SK-N-SH (cell line): ENCODE data around the gene PDE6A. TPM values are rescaled to one million over a fixed set of nuclear protein-coding genes. Genes with fewer than 3 reads are reported as not detected.

Source experiments
- CTCF ChIA-PET: fragments of 300-600, 350-600 bp; formaldehyde crosslinking; extraction: SDS; loops from one replicate; lab custom pipeline; 2021; lab: Yijun Ruan, JAX
- POLR2A ChIA-PET: fragments of 350-600 bp; sonication (Branson Sonifier 250); formaldehyde crosslinking; extraction: SDS; loops from one replicate; lab custom pipeline; 2020; ENCODE audit warnings: antibody characterized with exemption, inconsistent platforms; lab: Yijun Ruan, JAX
- DNase-seq: peaks from one replicate; pipeline ENCODE4 v3.0.0; 2012
- H2AFZ ChIP-seq: fragments of 200-600 bp; sonication (generic); 2 replicates; pipeline ENCODE4 v1.8.1; 2016; ENCODE audit warnings: antibody characterized with exemption, mild to moderate bottlenecking, low read depth
- H3F3A ChIP-seq: fragments of 200-600 bp; sonication (generic); replicated peaks from 2 replicates; pipeline ENCODE3; 2016; ENCODE audit warnings: antibody characterized with exemption, mild to moderate bottlenecking; ENCODE audit not compliant: insufficient read depth
- H3K27ac ChIP-seq, 2 experiments: fragments of 200-500 bp in 1 of 2; fragments of 200-600 bp in 1 of 2; sonication (Bioruptor generic) in 1 of 2; sonication (generic), shearing (Covaris generic) in 1 of 2; 2 replicates each; pipeline versions ENCODE4 v1.5.1 to v1.6.1; 2014 to 2016; ENCODE audit warnings: low read depth in 2 of 2, inconsistent platforms in 1 of 2, low read length in 1 of 2, mild to moderate bottlenecking in 1 of 2, mixed read lengths in 1 of 2
- H3K27me3 ChIP-seq: fragments of 200-600 bp; sonication (generic), shearing (Covaris generic); 2 replicates; pipeline ENCODE4 v1.6.1; 2016; ENCODE audit warnings: mixed run types; ENCODE audit not compliant: insufficient read depth
- H3K36me3 ChIP-seq, 2 experiments: fragments of 200-500 bp in 1 of 2; fragments of 200-600 bp in 1 of 2; sonication (Bioruptor generic) in 1 of 2; sonication (generic) in 1 of 2; replicated peaks in 1 of 2; 2 replicates each; pipeline versions ENCODE3 to v1.5.1; 2014 to 2016; ENCODE audit warnings: low read length in 1 of 2, mild to moderate bottlenecking in 1 of 2; ENCODE audit not compliant: insufficient read depth in 2 of 2, control insufficient read depth in 1 of 2
- H3K4me1 ChIP-seq, 2 experiments: fragments of 200-500 bp in 1 of 2; fragments of 200-600 bp in 1 of 2; sonication (Bioruptor generic) in 1 of 2; sonication (generic), shearing (Covaris generic) in 1 of 2; 2 replicates each; pipeline versions ENCODE4 v1.5.1 to v1.6.1; 2014 to 2016; ENCODE audit warnings: low read depth in 1 of 2, low read length in 1 of 2, mixed run types in 1 of 2; ENCODE audit not compliant: insufficient read depth in 2 of 2, control insufficient read depth in 1 of 2
- H3K4me2 ChIP-seq: fragments of 200-600 bp; sonication (generic), shearing (Covaris generic); 2 replicates; pipeline ENCODE4 v1.6.1; 2017; ENCODE audit warnings: mixed run types
- H3K4me3 ChIP-seq, 2 experiments: fragments of 200-500 bp in 1 of 2; fragments of 200-600 bp in 1 of 2; sonication (Bioruptor generic) in 1 of 2; sonication (generic), shearing (Covaris generic) in 1 of 2; 2 replicates each; pipeline versions ENCODE4 v1.5.1 to v1.8.1; 2014 to 2016; ENCODE audit warnings: low read depth in 2 of 2, inconsistent platforms in 1 of 2, low read length in 1 of 2, mild to moderate bottlenecking in 1 of 2, mixed read lengths in 1 of 2, moderate library complexity in 1 of 2
- H3K79me2 ChIP-seq: fragments of 200-600 bp; sonication (generic); 2 replicates; pipeline ENCODE4 v1.8.1; 2017; ENCODE audit warnings: mild to moderate bottlenecking; ENCODE audit not compliant: insufficient read depth
- H3K9ac ChIP-seq: fragments of 200-600 bp; sonication (generic); 2 replicates; pipeline ENCODE4 v1.6.1; 2017; ENCODE audit warnings: mixed run types
- H3K9me2 ChIP-seq: fragments of 200-600 bp; sonication (generic); 2 replicates; pipeline ENCODE4 v1.6.1; 2017; ENCODE audit warnings: mixed run types
- H3K9me3 ChIP-seq: fragments of 200-600 bp; sonication (generic); 2 replicates; pipeline ENCODE4 v1.6.1; 2017; ENCODE audit warnings: mixed run types, mild to moderate bottlenecking, moderate library complexity
- H4K20me1 ChIP-seq: fragments of 200-600 bp; sonication (generic); 2 replicates; pipeline ENCODE4 v1.6.1; 2017; ENCODE audit warnings: mild to moderate bottlenecking, mixed run types; ENCODE audit not compliant: insufficient read depth
- ELF1 ChIP-seq: IDR thresholded peaks from 2 replicates; pipeline ENCODE4 v1.4.0; 2012
- EZH2phosphoT487 ChIP-seq: fragments of 200-600 bp; sonication (generic); IDR thresholded peaks from 2 replicates; pipeline ENCODE4 v1.6.1; 2017; ENCODE audit warnings: low read depth, mixed run types, mild to moderate bottlenecking, antibody characterized with exemption, moderate library complexity, borderline replicate concordance
- FOSL2 ChIP-seq: IDR thresholded peaks from 2 replicates; pipeline ENCODE4 v1.4.0; 2012; ENCODE audit warnings: low read depth, mild to moderate bottlenecking, moderate library complexity, borderline replicate concordance
- GABPA ChIP-seq: IDR thresholded peaks from 2 replicates; pipeline ENCODE4 v1.4.0; 2012; ENCODE audit warnings: low read depth, mild to moderate bottlenecking
- IRF3 ChIP-seq: fragments of 150-350 bp; IDR thresholded peaks from 2 replicates; pipeline ENCODE4 v1.6.1; 2016; ENCODE audit warnings: mild to moderate bottlenecking, low read depth, low read length
- POLR2AphosphoS5 ChIP-seq: IDR thresholded peaks from 2 replicates; pipeline ENCODE4 v1.6.1; 2012; ENCODE audit warnings: low read depth, low read length
- RAD21 ChIP-seq: IDR thresholded peaks from 2 replicates; pipeline ENCODE4 v1.6.1; 2012; ENCODE audit warnings: mild to moderate bottlenecking, low read length
- RFX5 ChIP-seq: IDR thresholded peaks from 2 replicates; pipeline ENCODE4 v1.6.1; 2012; ENCODE audit warnings: mild to moderate bottlenecking, improper control_type of control experiment, low read length
- SMC3 ChIP-seq: IDR thresholded peaks from 2 replicates; pipeline ENCODE4 v1.6.1; 2012; ENCODE audit warnings: low read depth, low read length, improper control_type of control experiment
- TCF12 ChIP-seq: IDR thresholded peaks from 2 replicates; pipeline ENCODE4 v1.4.0; 2012
- ZBTB33 ChIP-seq: IDR thresholded peaks from 2 replicates; pipeline ENCODE4 v1.4.0; 2012; ENCODE audit warnings: low read depth, borderline replicate concordance
- WGBS: methylation state at CpG from one replicate; pipeline ENCODE4 v1.1.6; 2017; ENCODE audit warnings: low lambda C conversion rate; 5-methylcytosine and 5-hydroxymethylcytosine counted together
- polyA plus RNA-seq, 3 experiments: library from polyadenylated mRNA; depleted of rRNA; stranded (reverse); fragments of >200 nt; gene quantifications; 2 replicates each; pipeline ENCODE4 v1.2.3, GENCODE V29; 2012
- TF ChIP-seq, protein P1 (sequence below): fragments of 200-600 bp; sonication (generic); IDR thresholded peaks from 2 replicates; pipeline ENCODE4 v1.6.1; 2017; ENCODE audit warnings: antibody characterized with exemption, mild to moderate bottlenecking, moderate library complexity

PDE6A gene
- polyA plus RNA-seq, 1 of the 3 experiments (the other 2 are of a cell fraction): 0.05 TPM

DNA sequence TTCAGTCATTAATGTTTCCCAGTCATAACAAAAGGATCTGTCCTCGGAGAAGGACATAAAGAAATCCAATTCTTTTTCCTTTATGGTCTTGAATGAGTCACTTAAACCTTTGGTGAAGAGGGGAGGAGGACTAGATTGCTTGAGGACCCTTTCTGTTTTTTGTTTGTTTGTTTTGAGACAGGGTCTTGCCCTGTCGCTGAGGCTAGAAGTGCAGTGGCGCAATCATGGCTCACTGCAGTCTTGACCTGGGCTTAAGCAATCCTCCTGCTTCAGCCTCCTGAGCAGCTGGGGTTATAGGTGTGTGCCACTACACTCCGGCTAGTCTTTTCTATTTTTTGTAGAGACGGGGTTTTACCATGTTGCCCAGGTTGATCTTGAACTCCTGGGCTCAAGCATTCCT, 43.5 kb upstream of the PDE6A start:
- Histone ChIP-seq H3K9ac (no peak overlapping the region), H3K36me3 (no peaks in the 10 kb centered on the region), H2AFZ (no peak overlapping the region), H3K4me2 (no peak overlapping the region), H3K27ac (no peak overlapping the region), H3F3A (peaks cover 6% of the 10 kb centered on the region), H3K4me3 (no peak overlapping the region), H4K20me1 (no peaks in the 10 kb centered on the region), H3K79me2 (no peaks in the 10 kb centered on the region), H3K9me3 (no peaks in the 10 kb centered on the region), H3K9me2 (no peaks in the 10 kb centered on the region), H3K4me1 (peaks cover 0 to 3% of the 10 kb centered on the region in 2 experiments; a peak in 1 of 4 replicates), H3K27me3 (no peaks in the 10 kb centered on the region)
- WGBS: 89% methylated on average over 5 of the region's 5 CpGs
- CTCF ChIA-PET: interaction anchor here (1.2 to 2.7 kb wide), 3 partner anchors 135 to 154 kb away, joined by 5 to 10 read pairs (median 6); no protein-coding TSS in a partner anchor
- TF ChIP-seq POLR2AphosphoS5: no peak
- TF ChIP-seq ZBTB33: no peak
- no peak for TF ChIP-seq RFX5
- no peak for DNase-seq
- POLR2A ChIA-PET: no interaction called here

GRCh38 chr5:149982505-149982904, 37.9 kb upstream of the PDE6A start:
- H3K9me3 ChIP-seq: no peaks in the 10 kb centered on the region
- no peaks in the 10 kb centered on the region for H4K20me1 ChIP-seq
- no peaks in the 10 kb centered on the region for H3K9me2 ChIP-seq
- no peaks in the 10 kb centered on the region for H3K4me1 ChIP-seq
- peaks cover 6 to 25% of the 10 kb centered on the region in 2 experiments for H3K36me3 ChIP-seq
- H3K27ac ChIP-seq: no peak overlapping the region
- H3K27me3 ChIP-seq: no peaks in the 10 kb centered on the region
- DNase-seq: no peak
- H3F3A ChIP-seq: no peaks in the 10 kb centered on the region
- H2AFZ ChIP-seq: no peak overlapping the region
- H3K4me3 ChIP-seq: no peak overlapping the region
- TF ChIP-seq GABPA (no peak), EZH2phosphoT487 (no peak), RAD21 (no peak), IRF3 (no peak), RFX5 (no peak)
- no peaks in the 10 kb centered on the region for H3K79me2 ChIP-seq
- no peak overlapping the region for H3K4me2 ChIP-seq
- POLR2A ChIA-PET: no interaction called here
- CTCF ChIA-PET: interaction anchor here (0.9 to 6.8 kb wide), 9 partner anchors 8 to 154 kb away, joined by 3 to 38 read pairs (median 5); partner anchors contain the start of gene SLC26A2
- no peak overlapping the region for H3K9ac ChIP-seq

DNA sequence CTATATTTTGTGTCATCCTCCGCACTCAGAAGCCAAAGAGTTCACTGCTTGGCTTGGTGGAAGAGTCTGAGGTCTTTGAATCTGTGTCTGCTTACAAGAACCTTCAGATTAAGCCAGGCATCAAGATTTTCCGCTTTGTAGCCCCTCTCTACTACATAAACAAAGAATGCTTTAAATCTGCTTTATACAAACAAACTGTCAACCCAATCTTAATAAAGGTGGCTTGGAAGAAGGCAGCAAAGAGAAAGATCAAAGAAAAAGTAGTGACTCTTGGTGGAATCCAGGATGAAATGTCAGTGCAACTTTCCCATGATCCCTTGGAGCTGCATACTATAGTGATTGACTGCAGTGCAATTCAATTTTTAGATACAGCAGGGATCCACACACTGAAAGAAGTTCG, 36.6 kb upstream of the PDE6A start:
- WGBS: 95% methylated on average over 3 of the region's 3 CpGs
- no peak for TF ChIP-seq RAD21
- TF ChIP-seq IRF3: no peak
- TF ChIP-seq RFX5: no peak
- TF ChIP-seq ELF1: no peak
- TF ChIP-seq SMC3: no peak
- TF ChIP-seq POLR2AphosphoS5: no peak
- no peak for TF ChIP-seq TCF12
- no peak for TF ChIP-seq ZBTB33
- TF ChIP-seq FOSL2: no peak
- TF ChIP-seq, protein P1, sequence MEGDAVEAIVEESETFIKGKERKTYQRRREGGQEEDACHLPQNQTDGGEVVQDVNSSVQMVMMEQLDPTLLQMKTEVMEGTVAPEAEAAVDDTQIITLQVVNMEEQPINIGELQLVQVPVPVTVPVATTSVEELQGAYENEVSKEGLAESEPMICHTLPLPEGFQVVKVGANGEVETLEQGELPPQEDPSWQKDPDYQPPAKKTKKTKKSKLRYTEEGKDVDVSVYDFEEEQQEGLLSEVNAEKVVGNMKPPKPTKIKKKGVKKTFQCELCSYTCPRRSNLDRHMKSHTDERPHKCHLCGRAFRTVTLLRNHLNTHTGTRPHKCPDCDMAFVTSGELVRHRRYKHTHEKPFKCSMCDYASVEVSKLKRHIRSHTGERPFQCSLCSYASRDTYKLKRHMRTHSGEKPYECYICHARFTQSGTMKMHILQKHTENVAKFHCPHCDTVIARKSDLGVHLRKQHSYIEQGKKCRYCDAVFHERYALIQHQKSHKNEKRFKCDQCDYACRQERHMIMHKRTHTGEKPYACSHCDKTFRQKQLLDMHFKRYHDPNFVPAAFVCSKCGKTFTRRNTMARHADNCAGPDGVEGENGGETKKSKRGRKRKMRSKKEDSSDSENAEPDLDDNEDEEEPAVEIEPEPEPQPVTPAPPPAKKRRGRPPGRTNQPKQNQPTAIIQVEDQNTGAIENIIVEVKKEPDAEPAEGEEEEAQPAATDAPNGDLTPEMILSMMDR: no peak

More for the DNA sequence above, 36.6 kb upstream of the PDE6A start:
- DNase-seq: no peak
- H3K27ac ChIP-seq: no peak overlapping the region
- no peaks in the 10 kb centered on the region for H4K20me1 ChIP-seq
- H3K4me1 ChIP-seq: no peaks in the 10 kb centered on the region
- H3F3A ChIP-seq: no peaks in the 10 kb centered on the region
- H2AFZ ChIP-seq: no peak overlapping the region
- peaks cover 6 to 26% of the 10 kb centered on the region in 2 experiments for H3K36me3 ChIP-seq
- ChIA-PET POLR2A (no interaction called here), CTCF (interaction anchor here (0.5 to 6.8 kb wide), 10 partner anchors 9 to 153 kb away, joined by 3 to 38 read pairs (median 6); no protein-coding TSS in a partner anchor)
- H3K27me3 ChIP-seq: no peaks in the 10 kb centered on the region
- no peak overlapping the region for H3K9ac ChIP-seq
- H3K79me2 ChIP-seq: no peaks in the 10 kb centered on the region
- no peaks in the 10 kb centered on the region for H3K9me3 ChIP-seq
- H3K4me3 ChIP-seq: no peak overlapping the region
- H3K9me2 ChIP-seq: no peaks in the 10 kb centered on the region
- H3K4me2 ChIP-seq: no peak overlapping the region
